Measurements from ENCODE around the gene PSMG4.

Gene PSMG4

GRCh38 chr6:3297909-3298308, 39.2 kb downstream of the PSMG4 start:
- DNase-seq (ENCODE audit: low read depth, low spot score): no peak
- H3K27ac ChIP-seq: no peak overlapping the region

GRCh38 chr6:3299221-3299620, 40.5 kb downstream of the PSMG4 start:
- no peak for DNase-seq (ENCODE audit: low read depth, low spot score)
- no peak overlapping the region for H3K27ac ChIP-seq

- no peak overlapping the region for H3K27ac ChIP-seq
- no peak for DNase-seq (ENCODE audit: low read depth, low spot score)
Observed at GRCh38 chr6:3301506-3301905, 42.8 kb downstream of the PSMG4 start.

GRCh38 chr6:3303795-3304411, 45.2 kb downstream of the PSMG4 start:
- DNase-seq (ENCODE audit: low read depth, low spot score): no peak
- H3K27ac ChIP-seq: no peak overlapping the region

- H3K27ac ChIP-seq: no peak overlapping the region
- DNase-seq (ENCODE audit: low read depth, low spot score): no peak
Observed at GRCh38 chr6:3304500-3305215, 45.9 kb downstream of the PSMG4 start.

GRCh38 chr6:3305216-3305565, 46.4 kb downstream of the PSMG4 start:
- no peak for DNase-seq (ENCODE audit: low read depth, low spot score)

GRCh38 chr6:3305831-3306230, 47.1 kb downstream of the PSMG4 start:
- DNase-seq (ENCODE audit: low read depth, low spot score): no peak
- no peak overlapping the region for H3K27ac ChIP-seq

More at GRCh38 chr6:3305216-3305565, 46.4 kb downstream of the PSMG4 start:
- no peak overlapping the region for H3K27ac ChIP-seq

- no peak overlapping the region for H3K27ac ChIP-seq
- no peak for DNase-seq (ENCODE audit: low read depth, low spot score)
Observed at GRCh38 chr6:3306848-3307247, 48.1 kb downstream of the PSMG4 start.

- no peak for DNase-seq (ENCODE audit: low read depth, low spot score)
- H3K27ac ChIP-seq: no peak overlapping the region
Observed at GRCh38 chr6:3307436-3307835, 48.7 kb downstream of the PSMG4 start.

- no peak overlapping the region for H3K27ac ChIP-seq
- DNase-seq (ENCODE audit: low read depth, low spot score): no peak
Observed at GRCh38 chr6:3308106-3308505, 49.4 kb downstream of the PSMG4 start.

GRCh38 chr6:3309391-3310050, 50.8 kb downstream of the PSMG4 start:
- H3K27ac ChIP-seq: no peak overlapping the region
- DNase-seq (ENCODE audit: low read depth, low spot score): no peak

- DNase-seq (ENCODE audit: low read depth, low spot score): no peak
- H3K27ac ChIP-seq: no peak overlapping the region
Observed at GRCh38 chr6:3310051-3310448, 51.3 kb downstream of the PSMG4 start.

GRCh38 chr6:3310703-3311102, 52.0 kb downstream of the PSMG4 start:
- no peak overlapping the region for H3K27ac ChIP-seq
- DNase-seq (ENCODE audit: low read depth, low spot score): peak; percentile 55

- H3K27ac ChIP-seq: no peak overlapping the region
- no peak for DNase-seq (ENCODE audit: low read depth, low spot score)
Observed at GRCh38 chr6:3311826-3312225, 53.1 kb downstream of the PSMG4 start.

GRCh38 chr6:3312604-3313231, 54.0 kb downstream of the PSMG4 start:
- no peak for DNase-seq (ENCODE audit: low read depth, low spot score)
- no peak overlapping the region for H3K27ac ChIP-seq

- H3K27ac ChIP-seq: no peak overlapping the region
- DNase-seq (ENCODE audit: low read depth, low spot score): no peak
Observed at GRCh38 chr6:3314176-3314575, 55.4 kb downstream of the PSMG4 start.

- no peak for DNase-seq (ENCODE audit: low read depth, low spot score)
Observed at GRCh38 chr6:3314621-3315467, 56.1 kb downstream of the PSMG4 start.

GRCh38 chr6:3315841-3316240, 57.1 kb downstream of the PSMG4 start:
- H3K27ac ChIP-seq: no peak overlapping the region
- DNase-seq (ENCODE audit: low read depth, low spot score): no peak

More at GRCh38 chr6:3314621-3315467, 56.1 kb downstream of the PSMG4 start:
- H3K27ac ChIP-seq: no peak overlapping the region

GRCh38 chr6:3316331-3316730, 57.6 kb downstream of the PSMG4 start:
- no peak for DNase-seq (ENCODE audit: low read depth, low spot score)

GRCh38 chr6:3316818-3317217, 58.1 kb downstream of the PSMG4 start:
- no peak overlapping the region for H3K27ac ChIP-seq

More at GRCh38 chr6:3316331-3316730, 57.6 kb downstream of the PSMG4 start:
- no peak overlapping the region for H3K27ac ChIP-seq

More at GRCh38 chr6:3316818-3317217, 58.1 kb downstream of the PSMG4 start:
- no peak for DNase-seq (ENCODE audit: low read depth, low spot score)

Measured in epithelial cell of prostate (primary cell).